SK-N-DZ (cell line): Measurements from ENCODE around the gene LBHD2.

Experiments
- DNase-seq: peaks from one replicate; pipeline ENCODE4 v3.0.0-alpha.2; 2015; ENCODE audit warnings: low spot score

The LBHD2 gene

GRCh38 chr14:103130017-103130764 is 46.2 kb downstream of the LBHD2 start:
- DNase-seq, result no peak

- DNase-seq, result no peak
Observed at GRCh38 chr14:103130965-103131364, 47.0 kb downstream of the LBHD2 start.

- DNase-seq, result no peak
Observed at GRCh38 chr14:103131580-103131979, 47.6 kb downstream of the LBHD2 start.

GRCh38 chr14:103132381-103133209 is 48.6 kb downstream of the LBHD2 start:
- DNase-seq, result no peak

GRCh38 chr14:103133210-103134140 is 49.5 kb downstream of the LBHD2 start:
- no peak for DNase-seq

GRCh38 chr14:103134405-103134804 is 50.4 kb downstream of the LBHD2 start:
- DNase-seq, result no peak

GRCh38 chr14:103134919-103135318 is 50.9 kb downstream of the LBHD2 start:
- DNase-seq, result no peak

- DNase-seq, result no peak
Observed at GRCh38 chr14:103135333-103136260, 51.6 kb downstream of the LBHD2 start.

- no peak for DNase-seq
Observed at GRCh38 chr14:103136388-103137271, 52.6 kb downstream of the LBHD2 start.

- no peak for DNase-seq
Observed at GRCh38 chr14:103137689-103138300, 53.8 kb downstream of the LBHD2 start.

GRCh38 chr14:103138301-103139131 is 54.5 kb downstream of the LBHD2 start:
- no peak for DNase-seq

GRCh38 chr14:103139132-103140025 is 55.4 kb downstream of the LBHD2 start:
- no peak for DNase-seq
